LNCaP clone FGC (cell line): Measurements from ENCODE around the gene MORF4L2.
"Not testable (repeated sequence)": the region's sequence is repeated elsewhere in the genome, so short reads cannot be mapped to it uniquely, and the experiment has no call there.

Experiments
- DNase-seq: peaks from one replicate; pipeline ENCODE4 v3.0.0-alpha.2; 2011; ENCODE audit warnings: low read depth
- H3K4me3 ChIP-seq: 2 replicates; pipeline ENCODE4 v1.5.1; 2011; ENCODE audit warnings: mild to moderate bottlenecking, low read depth, low read length, control low read depth
- CTCF ChIP-seq: IDR thresholded peaks from 2 replicates; pipeline ENCODE4 v1.5.1; 2012; ENCODE audit warnings: mild to moderate bottlenecking; ENCODE audit not compliant: control insufficient read depth, insufficient read depth; ENCODE audit errors: extremely low read depth

MORF4L2 gene

GRCh38 chrX:103640401-103641155 lies 45.9 kb downstream of the MORF4L2 start:
- no peak overlapping the region for H3K4me3 ChIP-seq
- no peak for TF ChIP-seq CTCF
- no peak for DNase-seq

GRCh38 chrX:103638479-103639346 lies 47.8 kb downstream of the MORF4L2 start:
- not testable (repeated sequence) for H3K4me3 ChIP-seq, DNase-seq

GRCh38 chrX:103637604-103638338 lies 48.7 kb downstream of the MORF4L2 start:
- no peak for DNase-seq
- H3K4me3 ChIP-seq, result no peak overlapping the region
- no peak for TF ChIP-seq CTCF

- TF ChIP-seq CTCF, result no peak
- no peak overlapping the region for H3K4me3 ChIP-seq
- no peak for DNase-seq
These were observed 51.1 kb downstream of the MORF4L2 start for GRCh38 chrX:103635436-103635835.

- no peak overlapping the region for H3K4me3 ChIP-seq
- DNase-seq, result no peak
- TF ChIP-seq CTCF, result no peak
These were observed 55.4 kb downstream of the MORF4L2 start for GRCh38 chrX:103631145-103631544.

GRCh38 chrX:103630171-103630511 lies 56.4 kb downstream of the MORF4L2 start:
- TF ChIP-seq CTCF, result no peak
- DNase-seq, result no peak
- peak overlapping the region; percentile 73 for H3K4me3 ChIP-seq
